Astrocyte (in vitro differentiated cells and primary cell): ENCODE data around the gene ZBTB12.

Source experiments
- CTCF ChIP-seq: IDR thresholded peaks from 2 replicates; pipeline ENCODE4 v1.5.1; 2011; ENCODE audit warnings: low read depth, mild to moderate bottlenecking, inconsistent platforms, low read length, moderate library complexity; ENCODE audit not compliant: insufficient read depth
- EZH2 ChIP-seq: IDR thresholded peaks from 2 replicates; pipeline ENCODE4 v1.6.1; 2012; ENCODE audit warnings: mild to moderate bottlenecking, low read length, inconsistent platforms; ENCODE audit not compliant: insufficient read depth

- TF ChIP-seq CTCF = no peak
- no peak for TF ChIP-seq EZH2
Measured at GRCh38 chr6:31899215-31899614, 2.7 kb downstream of the ZBTB12 start.
